Neuron (in vitro differentiated cells): ENCODE results near the gene TRMT10B.
"Not testable (repeated sequence)": the region's sequence is repeated elsewhere in the genome, so short reads cannot be mapped to it uniquely, and the experiment has no call there.

Source experiments
- H2AFZ ChIP-seq: one replicate; pipeline ENCODE4 v1.6.1; 2013; ENCODE audit warnings: low read depth, mild to moderate bottlenecking, inconsistent platforms, low read length, moderate library complexity
- H3K27me3 ChIP-seq: one replicate; pipeline ENCODE4 v1.6.1; 2013; ENCODE audit warnings: low read length; ENCODE audit not compliant: insufficient read depth
- H3K36me3 ChIP-seq: one replicate; pipeline ENCODE4 v1.6.1; 2013; ENCODE audit warnings: low read length; ENCODE audit not compliant: insufficient read depth
- H3K4me1 ChIP-seq: one replicate; pipeline ENCODE4 v1.6.1; 2013; ENCODE audit warnings: low read length; ENCODE audit not compliant: insufficient read depth
- H3K4me3 ChIP-seq: 2 replicates; pipeline ENCODE4 v1.5.1; 2013; ENCODE audit warnings: mild to moderate bottlenecking, low read length, moderate library complexity
- H3K9me3 ChIP-seq: one replicate; pipeline ENCODE4 v1.6.1; 2013; ENCODE audit warnings: low read length

Gene TRMT10B

GRCh38 chr9:37792122-37792521, 38.5 kb downstream of the TRMT10B start:
- no peaks in the 10 kb centered on the region for H3K9me3 ChIP-seq

GRCh38 chr9:37796232-37796631, 42.6 kb downstream of the TRMT10B start:
- Histone ChIP-seq H3K36me3 (no peaks in the 10 kb centered on the region), H3K4me3 (no peak overlapping the region), H3K9me3 (no peaks in the 10 kb centered on the region), H3K27me3 (no peaks in the 10 kb centered on the region), H3K4me1 (peaks cover 6% of the 10 kb centered on the region), H2AFZ (no peak overlapping the region)

More at GRCh38 chr9:37792122-37792521, 38.5 kb downstream of the TRMT10B start:
- Histone ChIP-seq H3K27me3 (no peaks in the 10 kb centered on the region), H3K36me3 (no peaks in the 10 kb centered on the region), H3K4me3 (no peak overlapping the region), H3K4me1 (no peaks in the 10 kb centered on the region), H2AFZ (no peak overlapping the region)

GRCh38 chr9:37798677-37799076, 45.1 kb downstream of the TRMT10B start:
- Histone ChIP-seq H3K9me3 (no peaks in the 10 kb centered on the region), H3K36me3 (no peaks in the 10 kb centered on the region), H2AFZ (no peak overlapping the region)

GRCh38 chr9:37800631-37801286, 47.2 kb downstream of the TRMT10B start, which contains the start of gene DCAF10:
TSS of gene DCAF10 (plus strand) at chr9:37800797. CDS start at chr9:37800867, 70 bp downstream.
- H3K9me3 ChIP-seq: no peaks in the 10 kb centered on the region
- H3K4me1 ChIP-seq: peaks cover 21% of the 10 kb centered on the region
- H3K27me3 ChIP-seq: no peaks in the 10 kb centered on the region
- peak within 1 kb of the TSS; percentile 92 for H2AFZ ChIP-seq
- peak within 1 kb of the TSS; percentile 71 for H3K4me3 ChIP-seq
- H3K36me3 ChIP-seq: no peaks in the 10 kb centered on the region

More at GRCh38 chr9:37798677-37799076, 45.1 kb downstream of the TRMT10B start:
- Histone ChIP-seq H3K4me3 (no peak overlapping the region), H3K27me3 (no peaks in the 10 kb centered on the region), H3K4me1 (peaks cover 21% of the 10 kb centered on the region)

- Histone ChIP-seq H3K4me3 (peak overlapping the region; percentile 71), H3K27me3 (no peaks in the 10 kb centered on the region), H3K4me1 (peaks cover 21% of the 10 kb centered on the region)
Observed at GRCh38 chr9:37801287-37801850, 47.8 kb downstream of the TRMT10B start.

GRCh38 chr9:37801959-37802711, 48.5 kb downstream of the TRMT10B start:
- Histone ChIP-seq H3K4me3 (peak overlapping the region; percentile 71), H3K27me3 (no peaks in the 10 kb centered on the region), H3K4me1 (peaks cover 21% of the 10 kb centered on the region), H2AFZ (no peak overlapping the region), H3K9me3 (no peaks in the 10 kb centered on the region), H3K36me3 (peaks cover 2% of the 10 kb centered on the region)

More at GRCh38 chr9:37801287-37801850, 47.8 kb downstream of the TRMT10B start:
- H3K9me3 ChIP-seq: no peaks in the 10 kb centered on the region
- H2AFZ ChIP-seq: peak overlapping the region; percentile 92
- no peaks in the 10 kb centered on the region for H3K36me3 ChIP-seq

GRCh38 chr9:37806271-37806670, 52.7 kb downstream of the TRMT10B start:
- H3K27me3 ChIP-seq: no peaks in the 10 kb centered on the region

GRCh38 chr9:37809676-37810075, 56.1 kb downstream of the TRMT10B start:
- not testable (repeated sequence) for H3K4me1 ChIP-seq, H3K27me3 ChIP-seq, H3K4me3 ChIP-seq, H2AFZ ChIP-seq, H3K9me3 ChIP-seq
- peaks cover 11% of the 10 kb centered on the region for H3K36me3 ChIP-seq

More at GRCh38 chr9:37806271-37806670, 52.7 kb downstream of the TRMT10B start:
- Histone ChIP-seq H3K9me3 (no peaks in the 10 kb centered on the region), H2AFZ (no peak overlapping the region), H3K4me3 (no peak overlapping the region), H3K36me3 (peaks cover 7% of the 10 kb centered on the region), H3K4me1 (peaks cover 15% of the 10 kb centered on the region)

- H3K4me3 ChIP-seq: no peak overlapping the region
- H3K36me3 ChIP-seq: peaks cover 15% of the 10 kb centered on the region
- H2AFZ ChIP-seq: no peak overlapping the region
- H3K4me1 ChIP-seq: no peaks in the 10 kb centered on the region
- no peaks in the 10 kb centered on the region for H3K27me3 ChIP-seq
- H3K9me3 ChIP-seq: no peaks in the 10 kb centered on the region
Observed at GRCh38 chr9:37811906-37812476, 58.4 kb downstream of the TRMT10B start.

GRCh38 chr9:37812773-37813379, 59.3 kb downstream of the TRMT10B start:
- H3K27me3 ChIP-seq: no peaks in the 10 kb centered on the region
- H2AFZ ChIP-seq: no peak overlapping the region
- peaks cover 12% of the 10 kb centered on the region for H3K36me3 ChIP-seq
- H3K4me3 ChIP-seq: no peak overlapping the region
- H3K4me1 ChIP-seq: no peaks in the 10 kb centered on the region
- no peaks in the 10 kb centered on the region for H3K9me3 ChIP-seq

- no peak overlapping the region for H2AFZ ChIP-seq
- H3K4me1 ChIP-seq: no peaks in the 10 kb centered on the region
- H3K27me3 ChIP-seq: no peaks in the 10 kb centered on the region
- H3K4me3 ChIP-seq: no peak overlapping the region
- no peaks in the 10 kb centered on the region for H3K9me3 ChIP-seq
- H3K36me3 ChIP-seq: peaks cover 26% of the 10 kb centered on the region
Observed at GRCh38 chr9:37818849-37819248, 65.2 kb downstream of the TRMT10B start.

- Histone ChIP-seq H3K4me3 (no peak overlapping the region), H3K36me3 (peaks cover 36% of the 10 kb centered on the region), H3K9me3 (no peaks in the 10 kb centered on the region), H2AFZ (no peak overlapping the region), H3K27me3 (no peaks in the 10 kb centered on the region), H3K4me1 (no peaks in the 10 kb centered on the region)
Observed at GRCh38 chr9:37820142-37820541, 66.5 kb downstream of the TRMT10B start.
